ENCODE data around the gene SELENOM.
A peak's percentile ranks its signal among the peaks of the same experiment; 100 is the strongest.
"Not testable (repeated sequence)": the region's sequence is repeated elsewhere in the genome, so short reads cannot be mapped to it uniquely, and the experiment has no call there.

Gene SELENOM

DNA sequence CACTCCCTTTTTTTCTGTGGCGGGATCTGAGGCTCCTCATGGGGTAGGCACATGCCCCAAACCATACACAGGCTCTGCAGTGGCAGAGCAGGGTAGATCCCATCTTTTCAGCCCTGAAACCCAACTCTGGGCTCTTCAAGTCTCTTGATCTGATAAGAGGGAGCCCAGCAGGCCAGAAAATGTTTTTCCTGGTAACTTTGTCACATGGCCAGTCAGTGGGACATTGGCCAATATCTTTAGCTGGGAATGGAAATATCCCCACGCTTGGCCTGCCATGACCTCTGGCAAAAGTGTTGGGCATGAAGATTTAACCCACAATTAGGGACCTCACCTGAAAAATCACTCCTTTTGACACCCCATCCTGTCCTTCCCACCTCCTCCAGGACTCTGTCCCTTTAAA, 23.5 kb upstream of the SELENOM start:
- no peak for DNase-seq

DNA sequence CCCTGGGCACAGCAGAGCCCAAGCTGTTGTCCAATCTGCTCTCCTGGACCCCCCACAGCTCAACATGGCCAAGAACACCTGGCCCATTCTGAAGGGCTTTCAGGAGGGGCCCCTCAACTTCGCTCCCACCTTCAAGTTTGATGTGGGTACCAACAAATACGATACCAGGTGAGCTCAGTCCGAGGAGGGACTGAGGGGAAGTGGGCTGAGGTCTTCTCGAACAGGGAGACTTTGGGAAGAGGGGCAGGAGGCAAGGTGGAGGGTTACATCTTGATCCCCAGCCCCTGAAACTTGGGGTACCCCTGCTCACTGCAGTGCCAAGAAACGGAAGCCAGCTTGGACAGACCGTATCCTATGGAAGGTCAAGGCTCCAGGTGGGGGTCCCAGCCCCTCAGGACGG, 20.8 kb upstream of the SELENOM start:
- no peak for DNase-seq

DNA sequence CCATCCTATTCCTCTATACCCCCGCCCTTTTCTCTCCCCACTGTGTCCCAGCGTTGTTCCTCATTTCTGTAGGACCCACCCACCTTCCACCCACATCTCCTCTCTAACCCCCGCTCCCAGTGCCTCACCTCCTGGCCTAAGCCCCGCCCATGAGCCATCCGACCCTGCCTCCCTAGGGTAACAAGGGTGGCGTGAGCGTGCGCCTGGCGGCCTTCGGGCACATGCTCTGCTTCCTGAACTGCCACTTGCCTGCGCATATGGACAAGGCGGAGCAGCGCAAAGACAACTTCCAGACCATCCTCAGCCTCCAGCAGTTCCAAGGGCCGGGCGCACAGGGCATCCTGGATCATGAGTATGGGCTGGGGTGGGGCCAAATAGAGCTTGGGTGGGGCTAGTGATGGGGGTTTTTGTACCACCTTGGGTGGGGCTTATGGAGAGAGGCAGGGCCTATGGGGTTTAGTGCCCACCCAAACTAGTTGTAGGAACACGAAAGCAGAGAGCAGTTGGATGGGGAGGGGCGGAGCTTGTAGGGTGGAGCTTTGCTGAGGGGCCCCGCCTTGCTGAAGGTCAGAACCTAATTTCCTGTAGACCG, 19.9 kb upstream of the SELENOM start:
- DNase-seq = peak in 3 of 4 experiments; percentile 29 to 48 (median 41)

DNA sequence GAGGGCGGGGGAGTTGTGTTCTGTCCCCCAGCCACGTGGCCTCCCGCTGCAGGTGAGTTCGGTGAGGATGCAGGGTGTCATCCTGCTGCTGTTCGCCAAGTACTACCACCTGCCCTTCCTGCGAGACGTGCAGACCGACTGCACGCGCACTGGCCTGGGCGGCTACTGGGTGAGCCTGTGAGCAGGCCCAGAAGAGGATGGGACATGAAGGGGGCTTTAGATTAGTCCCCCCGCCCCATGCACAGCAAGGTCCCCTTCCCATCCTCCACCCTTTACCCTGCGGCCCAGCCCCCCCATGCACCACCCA, 19.5 kb upstream of the SELENOM start:
- no peak for DNase-seq

DNA sequence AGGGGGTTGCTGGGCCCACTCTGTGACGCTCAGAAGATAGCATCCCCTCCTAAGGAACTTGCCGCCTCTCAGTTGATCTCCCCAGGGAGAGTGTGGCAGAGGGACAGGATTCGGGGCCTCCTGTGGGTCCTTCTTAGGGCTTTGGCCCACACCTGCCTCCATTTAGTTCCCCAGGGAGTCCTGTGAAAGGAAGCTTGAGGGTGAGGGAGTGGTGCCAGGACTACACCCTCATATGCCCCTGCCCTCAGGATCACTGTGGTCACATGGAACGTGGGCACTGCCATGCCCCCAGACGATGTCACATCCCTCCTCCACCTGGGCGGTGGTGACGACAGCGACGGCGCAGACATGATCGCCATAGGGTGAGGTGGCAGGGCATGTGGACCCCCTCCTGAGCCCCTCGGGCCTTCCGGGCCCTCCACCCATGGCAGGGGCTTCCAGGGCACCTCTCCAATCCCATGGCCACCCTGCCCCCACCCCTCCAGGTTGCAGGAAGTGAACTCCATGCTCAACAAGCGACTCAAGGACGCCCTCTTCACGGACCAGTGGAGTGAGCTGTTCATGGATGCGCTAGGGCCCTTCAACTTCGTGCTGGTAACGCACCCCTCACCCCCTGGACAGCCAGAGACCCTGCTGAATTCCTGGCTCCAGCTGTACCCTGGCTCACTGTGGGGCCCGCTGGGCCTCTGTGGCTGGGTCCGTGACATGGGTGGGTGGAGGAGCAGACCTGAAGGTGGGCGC, 18.9 kb upstream of the SELENOM start:
- DNase-seq = no peak

DNA sequence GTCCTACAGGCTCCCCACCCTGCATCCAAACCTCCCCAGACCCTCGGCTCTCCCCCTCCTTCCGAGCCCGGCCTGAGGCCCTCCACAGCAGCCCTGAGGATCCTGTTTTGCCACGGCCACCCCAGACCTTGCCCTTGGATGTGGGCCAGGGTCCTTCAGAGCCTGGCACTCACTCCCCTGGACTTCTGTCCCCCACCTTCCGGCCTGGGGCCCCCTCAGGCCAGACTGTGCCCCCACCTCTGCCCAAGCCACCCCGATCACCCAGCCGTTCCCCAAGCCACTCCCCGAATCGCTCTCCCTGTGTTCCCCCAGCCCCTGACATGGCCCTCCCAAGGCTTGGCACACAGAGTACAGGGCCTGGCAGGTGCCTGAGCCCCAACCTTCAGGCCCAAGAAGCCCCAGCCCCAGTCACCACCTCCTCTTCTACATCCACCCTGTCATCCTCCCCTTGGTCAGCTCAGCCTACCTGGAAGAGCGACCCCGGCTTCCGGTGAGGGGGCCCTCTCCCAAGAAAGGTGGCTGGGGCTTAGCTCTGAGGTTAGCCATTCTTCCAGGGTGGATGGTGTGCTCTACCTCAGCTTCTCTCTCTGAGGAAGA, 18.3 kb upstream of the SELENOM start:
- DNase-seq = no peak

DNA sequence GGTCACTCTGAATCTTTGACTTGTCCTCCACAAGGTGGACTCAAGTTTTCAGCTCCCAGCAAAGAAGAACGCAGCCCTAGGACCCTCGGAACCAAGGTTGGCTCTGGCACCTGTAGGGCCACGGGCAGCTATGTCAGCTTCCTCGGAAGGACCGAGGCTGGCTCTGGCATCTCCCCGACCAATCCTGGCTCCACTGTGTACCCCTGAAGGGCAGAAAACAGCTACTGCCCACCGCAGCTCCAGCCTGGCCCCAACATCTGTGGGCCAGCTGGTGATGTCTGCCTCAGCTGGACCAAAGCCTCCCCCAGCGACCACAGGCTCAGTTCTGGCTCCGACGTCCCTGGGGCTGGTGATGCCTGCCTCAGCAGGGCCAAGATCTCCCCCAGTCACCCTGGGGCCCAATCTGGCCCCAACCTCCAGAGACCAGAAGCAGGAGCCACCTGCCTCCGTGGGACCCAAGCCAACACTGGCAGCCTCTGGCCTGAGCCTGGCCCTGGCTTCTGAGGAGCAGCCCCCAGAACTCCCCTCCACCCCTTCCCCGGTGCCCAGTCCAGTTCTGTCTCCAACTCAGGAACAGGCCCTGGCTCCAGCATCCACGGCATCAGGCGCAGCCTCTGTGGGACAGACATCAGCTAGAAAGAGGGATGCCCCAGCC, 17.6 kb upstream of the SELENOM start:
- no peak for DNase-seq

DNA sequence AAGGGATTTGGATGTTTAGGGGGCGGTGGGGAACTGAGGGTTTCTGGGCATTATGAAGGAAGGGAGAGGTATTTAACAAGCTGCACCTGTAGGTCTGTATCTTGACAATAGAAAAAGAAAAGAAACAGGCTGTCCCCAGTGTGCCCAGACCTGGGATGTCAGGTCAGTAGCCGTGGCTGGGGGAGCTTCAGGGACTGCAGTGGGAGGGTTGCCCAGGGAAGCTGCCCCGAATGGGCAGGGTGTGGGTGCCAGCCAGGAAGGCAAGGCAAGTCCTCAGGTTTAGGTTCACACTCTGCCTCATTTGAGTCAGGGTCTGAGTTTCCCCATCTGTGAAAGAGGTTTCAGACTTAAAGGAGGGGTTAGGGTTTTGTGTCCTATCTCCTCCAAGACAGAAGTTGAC, 16.9 kb upstream of the SELENOM start:
- no peak for DNase-seq

DNA sequence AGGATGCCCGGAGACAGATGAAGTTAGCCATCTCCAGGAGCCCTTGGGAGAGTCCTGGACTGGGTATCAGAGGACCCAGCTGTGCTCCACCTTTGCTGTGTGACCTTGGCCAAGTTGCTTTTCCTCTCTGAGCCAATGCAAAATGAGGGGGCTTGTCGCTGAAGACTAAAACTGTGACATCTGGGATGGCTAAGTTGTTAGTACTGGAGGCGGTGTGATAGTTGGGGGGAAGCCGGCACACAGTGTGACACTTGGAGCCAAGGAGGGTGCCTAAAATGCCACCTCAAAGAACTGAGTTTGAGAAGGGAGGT, 15.9 kb upstream of the SELENOM start:
- no peak for DNase-seq

DNA sequence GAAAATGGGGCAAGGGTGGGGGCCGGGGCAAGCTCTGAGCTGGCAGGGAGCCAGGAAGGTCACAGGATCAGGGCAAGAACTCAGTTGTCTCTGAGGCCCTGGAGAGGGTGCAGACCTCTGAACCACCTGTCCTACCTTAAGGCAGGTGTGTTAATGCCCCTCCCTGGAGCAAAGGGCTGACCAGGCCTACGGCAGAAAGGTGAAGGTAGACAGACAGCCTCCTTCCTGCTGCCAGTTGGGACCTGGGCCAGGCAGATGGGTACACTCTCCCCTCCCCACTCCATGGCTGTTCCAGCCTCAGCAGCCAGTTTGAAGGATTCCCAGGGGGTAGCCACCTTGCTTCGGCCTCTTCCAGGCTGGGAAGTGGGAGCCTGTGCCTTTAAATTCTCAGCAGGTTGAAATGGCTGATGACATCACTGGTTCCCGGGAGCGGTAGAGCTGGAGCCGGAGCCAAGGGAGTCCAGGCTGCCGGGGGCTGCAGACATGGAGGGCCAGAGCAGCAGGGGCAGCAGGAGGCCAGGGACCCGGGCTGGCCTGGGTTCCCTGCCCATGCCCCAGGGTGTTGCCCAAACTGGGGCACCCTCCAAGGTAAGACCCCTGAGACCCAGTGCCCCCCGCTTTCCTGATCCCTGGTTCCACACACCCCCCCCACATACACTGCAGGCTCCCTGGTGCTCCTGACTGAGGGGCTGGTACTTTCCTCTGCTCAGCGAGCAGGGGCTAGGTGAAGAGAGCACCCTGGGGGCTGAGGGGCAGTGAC, 15.3 kb upstream of the SELENOM start, which contains the start of gene INPP5J:
TSS of gene INPP5J (plus strand) at position 435 of the 760 bp plus-strand sequence. CDS start at position 484, 49 bp downstream.
- no peak for DNase-seq

DNA sequence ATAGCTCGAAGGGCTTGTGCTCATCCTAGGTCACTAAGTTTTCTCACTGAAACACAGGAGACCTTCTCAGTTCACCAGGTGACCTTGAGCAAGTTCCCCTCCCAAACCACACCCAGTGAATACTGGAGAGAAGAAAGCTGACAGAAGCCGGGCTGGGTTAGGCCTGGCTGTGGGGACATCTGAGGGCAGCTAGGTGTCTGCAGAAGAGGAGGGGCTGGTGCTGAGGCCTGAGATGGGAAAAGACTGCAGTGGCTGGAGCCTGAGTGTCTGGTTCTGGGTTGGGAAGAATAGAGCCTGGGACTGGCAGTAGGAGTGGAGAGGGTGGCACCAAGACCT, 14.8 kb upstream of the SELENOM start:
- DNase-seq = no peak

DNA sequence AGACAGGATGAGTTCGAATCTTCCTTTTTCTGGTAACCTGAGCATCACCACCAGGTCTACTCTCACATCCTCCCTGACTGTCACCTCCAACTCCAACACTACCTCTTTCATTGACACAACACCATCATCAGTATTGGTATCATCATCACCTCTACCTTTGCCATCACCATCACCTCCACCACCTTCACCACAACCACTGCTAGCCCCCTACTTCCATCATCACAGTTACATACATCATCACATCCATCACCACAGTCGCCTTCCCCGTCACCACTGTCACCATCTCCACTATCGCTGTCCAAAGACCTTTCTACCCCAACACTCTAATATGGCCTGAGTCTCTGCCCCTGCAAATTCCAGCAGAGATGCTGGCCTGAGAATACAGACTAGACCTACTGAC, 14.0 kb upstream of the SELENOM start:
- DNase-seq = no peak

DNA sequence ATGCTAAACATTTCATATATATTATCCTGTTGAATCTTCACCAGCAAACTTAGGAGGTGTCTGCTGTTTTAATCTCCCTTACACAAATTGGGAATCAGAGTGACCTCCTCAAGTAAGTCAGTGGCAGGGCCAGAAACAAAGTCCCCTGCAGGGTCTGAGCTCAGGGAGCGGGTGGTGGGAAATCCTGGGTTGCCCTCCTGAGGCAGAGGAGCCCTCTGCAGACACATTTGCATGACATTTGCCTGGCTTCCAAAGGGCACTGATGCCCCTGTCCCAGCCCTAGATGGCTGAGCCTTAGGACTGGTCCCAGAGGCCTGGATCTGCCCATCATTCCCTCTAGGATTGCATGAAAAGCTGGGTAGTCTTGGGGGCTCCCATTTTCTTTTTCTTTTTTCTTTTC, 13.3 kb upstream of the SELENOM start:
- DNase-seq = no peak

DNA sequence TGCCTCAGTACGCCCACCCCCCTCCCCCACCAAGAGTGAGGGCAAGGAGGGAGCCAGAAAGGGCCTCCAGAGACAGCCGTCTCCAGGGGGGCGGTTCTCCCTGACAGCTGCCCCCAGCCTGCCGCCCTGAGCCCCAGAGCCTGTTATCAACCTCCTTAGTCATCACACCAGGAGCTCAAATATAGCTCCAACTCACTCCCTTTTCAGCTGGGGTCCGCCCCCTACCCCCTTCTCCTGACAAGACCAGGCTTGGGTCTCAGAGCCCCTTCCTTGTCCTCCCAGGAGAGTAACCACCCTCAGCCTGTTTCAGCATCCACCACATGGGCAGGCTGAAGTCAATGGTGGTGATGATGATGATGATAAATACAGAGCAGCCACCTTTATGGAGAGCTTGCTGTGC, 12.9 kb upstream of the SELENOM start:
- no peak for DNase-seq

DNA sequence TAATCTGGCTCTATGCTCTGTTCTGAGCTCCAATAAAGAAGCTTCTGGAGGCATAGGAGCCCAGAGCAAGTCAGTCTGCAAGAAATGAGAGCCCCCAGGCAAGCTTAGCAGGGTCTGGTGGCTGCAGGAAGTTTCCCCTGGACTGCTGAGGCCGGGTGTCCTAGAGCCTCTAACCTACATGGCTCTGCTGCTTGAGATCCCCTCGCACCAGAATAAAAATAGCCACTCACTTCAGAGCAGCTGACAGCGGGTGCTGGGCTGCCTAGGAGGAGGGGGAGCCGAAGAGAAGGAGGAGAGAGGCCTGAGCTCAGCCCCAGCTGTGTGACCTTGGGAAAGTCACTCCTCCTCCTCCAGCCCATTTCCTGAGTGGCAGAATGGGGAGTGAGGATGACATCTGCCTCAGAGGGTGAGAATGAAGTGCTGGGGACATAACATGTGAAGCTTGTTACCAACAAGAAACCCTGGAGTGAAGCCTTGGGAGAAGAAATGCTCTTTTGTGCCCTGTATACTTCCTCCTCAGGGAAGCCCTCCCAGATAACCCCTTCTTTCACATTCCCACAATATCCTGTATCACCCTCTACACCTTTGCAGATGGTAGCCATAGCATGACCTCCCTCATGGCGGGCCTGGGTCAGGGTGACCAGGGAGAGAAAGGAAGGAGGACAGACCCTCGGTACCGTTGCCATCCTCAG, 11.8 kb upstream of the SELENOM start:
- DNase-seq = no peak

DNA sequence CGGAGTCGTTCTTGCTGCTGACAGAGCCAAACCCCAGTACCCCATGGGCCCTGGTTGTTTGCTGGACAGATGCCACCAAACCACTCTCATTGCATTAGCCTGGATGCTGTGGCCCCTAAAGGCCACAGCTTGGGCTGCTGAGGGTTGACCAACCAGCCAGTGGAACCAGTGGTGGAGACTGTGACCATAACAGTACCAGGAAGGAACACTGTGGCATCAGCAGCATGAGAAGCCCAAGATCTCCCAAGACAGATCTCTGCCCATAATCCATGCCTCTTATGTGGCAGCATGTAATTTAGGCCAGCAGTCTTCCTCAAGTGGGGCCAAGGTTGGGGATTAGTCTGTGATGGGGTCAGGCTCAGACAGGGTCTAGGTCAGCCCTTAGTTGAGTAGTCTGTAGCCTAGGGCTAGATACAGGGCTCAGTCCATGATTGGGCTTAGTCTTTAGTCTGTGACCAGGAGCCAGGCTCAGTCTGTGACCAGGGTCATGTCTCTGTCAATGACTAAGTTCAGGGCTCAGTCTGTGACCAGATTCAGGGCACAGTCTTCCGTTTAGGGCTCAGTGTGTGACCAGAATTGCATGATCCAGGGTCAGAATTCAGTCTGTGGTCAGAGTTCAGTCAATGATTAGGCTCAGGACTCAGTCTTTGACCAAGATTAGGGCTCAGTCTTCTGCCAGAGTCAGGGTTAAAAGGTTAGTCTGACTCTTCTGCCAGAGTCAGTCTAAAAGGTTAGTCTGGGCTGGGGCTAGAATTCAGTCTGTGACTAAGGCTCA, 10.9 kb upstream of the SELENOM start:
- no peak for DNase-seq

DNA sequence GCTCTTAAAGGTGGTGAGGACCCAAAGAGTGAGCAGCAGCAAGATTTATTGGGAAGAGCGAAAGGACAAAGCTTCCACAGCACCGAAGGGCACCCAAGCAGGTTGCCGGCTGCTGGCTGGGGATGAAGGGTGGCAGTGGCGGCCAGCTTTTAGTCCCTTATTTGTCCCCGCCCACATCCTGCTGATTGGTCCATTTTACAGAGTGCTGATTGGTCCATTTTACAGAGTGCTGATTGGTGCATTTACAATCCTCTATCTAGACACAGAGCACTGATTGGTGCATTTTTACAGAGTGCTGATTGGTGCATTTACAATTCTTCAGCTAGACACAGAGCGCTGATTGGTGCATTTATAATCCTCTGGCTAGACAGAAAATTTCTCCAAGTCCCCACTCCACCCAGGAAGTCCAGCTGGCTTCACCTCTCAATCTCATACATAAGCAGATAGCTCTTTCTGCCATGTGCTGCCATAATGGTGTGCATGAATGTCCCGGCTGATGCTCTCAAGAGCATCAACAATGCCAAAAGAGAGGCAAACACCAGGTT, 5.3 kb upstream of the SELENOM start:
- DNase-seq = not testable (repeated sequence)

DNA sequence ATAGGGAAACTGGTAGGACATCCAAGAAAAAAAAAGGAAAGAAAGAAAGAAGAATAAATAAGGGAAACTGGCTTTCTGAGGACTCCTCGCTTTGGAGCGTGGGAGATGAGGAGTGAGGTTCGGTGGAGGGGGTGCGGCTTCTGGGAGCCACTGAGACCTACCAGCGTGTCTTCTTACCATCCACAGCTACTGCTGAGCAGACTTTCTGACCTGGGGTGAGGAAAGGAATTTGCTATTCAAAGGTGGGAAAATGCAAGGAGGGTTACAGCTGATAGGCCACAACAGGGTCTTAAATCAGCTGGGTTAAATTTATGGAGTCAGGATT, 488 bp upstream of the SELENOM start:
- DNase-seq = no peak

DNA sequence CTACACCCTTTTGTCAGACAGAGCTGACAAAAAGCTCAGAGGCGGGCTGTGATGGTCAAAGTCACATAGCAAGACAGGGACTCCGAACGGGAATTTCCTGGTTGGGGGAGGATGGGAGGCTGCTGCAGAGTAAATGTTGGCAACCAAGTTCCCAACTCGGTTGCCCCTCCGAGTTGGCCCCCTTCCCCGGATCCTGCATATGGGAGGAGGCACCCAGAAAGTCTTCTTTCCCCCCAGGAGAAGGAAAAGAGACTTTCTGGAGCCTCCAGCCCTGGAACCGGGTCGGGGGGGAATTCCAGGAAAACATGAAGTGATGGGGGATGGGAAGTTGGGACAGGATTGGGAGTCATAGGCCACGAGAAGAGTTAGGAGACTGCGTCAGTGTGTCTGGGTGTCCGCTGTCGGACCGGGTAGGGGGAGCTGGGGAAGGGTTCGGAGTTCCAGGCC, 614 bp downstream of the SELENOM start:
- DNase-seq = no peak

DNA sequence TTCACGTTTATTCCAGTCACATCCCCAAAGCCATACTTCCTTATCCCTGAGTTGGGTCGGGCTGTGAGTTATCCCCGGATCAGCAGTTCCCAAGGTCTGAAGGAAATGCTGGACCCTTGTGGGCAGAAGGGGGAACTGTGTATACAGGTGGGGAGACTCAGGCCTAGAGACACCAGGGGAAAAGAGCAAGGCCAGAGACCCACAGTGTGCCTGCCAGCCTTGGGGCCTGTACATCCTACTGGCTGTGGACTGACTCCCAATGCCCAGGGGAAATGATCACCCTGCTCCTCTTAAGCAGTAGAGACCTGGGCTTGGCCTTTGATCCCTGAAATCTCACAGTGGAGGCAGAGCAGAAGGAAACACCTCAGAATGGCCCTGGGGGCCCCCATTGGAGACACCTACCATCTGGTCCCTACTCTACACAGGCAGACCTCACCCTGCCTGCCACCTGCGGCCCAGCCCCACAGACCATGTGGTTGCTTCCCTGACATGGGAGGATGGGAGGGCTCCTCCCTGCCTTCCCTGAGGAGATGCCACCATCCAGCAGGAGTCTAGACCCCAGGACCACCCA, 1.3 kb downstream of the SELENOM start:
- no peak for DNase-seq

DNA sequence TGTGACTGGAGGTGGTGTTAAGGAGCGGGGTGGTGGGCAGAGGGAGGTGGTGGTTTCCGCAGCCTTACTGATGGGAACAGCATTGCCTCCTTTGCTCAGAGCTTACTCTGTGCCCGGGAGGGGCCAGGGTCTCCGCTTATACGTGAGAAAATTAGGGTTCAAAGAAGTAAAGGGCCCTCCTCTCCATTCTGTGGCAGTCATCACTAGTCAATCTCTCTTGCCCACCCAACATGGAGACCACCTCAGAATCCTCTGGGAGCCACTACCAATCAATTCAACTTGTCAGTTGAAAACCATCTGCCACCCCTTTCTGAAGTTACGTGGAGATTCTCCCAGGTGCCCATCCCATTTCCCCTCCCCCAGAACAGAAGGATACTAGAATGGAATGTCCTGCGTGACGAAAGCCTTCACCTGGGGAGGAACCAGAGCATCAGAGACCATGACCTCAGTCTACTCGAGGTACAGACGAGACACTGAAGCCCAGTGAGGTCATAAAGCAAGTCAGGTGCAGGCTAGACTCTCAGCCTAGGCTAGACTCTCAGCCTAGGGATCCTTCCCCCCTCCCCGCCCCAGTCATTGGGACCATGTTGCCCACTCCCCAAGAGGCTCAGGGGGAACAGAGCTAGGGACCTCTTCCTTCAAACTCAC, 2.0 kb downstream of the SELENOM start:
- DNase-seq = no peak

Measured in suppressor macrophage (primary cell).